OCI-LY3 (cell line): ENCODE measurements around the gene RABL2A.
"Not testable (repeated sequence)": the region's sequence is repeated elsewhere in the genome, so short reads cannot be mapped to it uniquely, and the experiment has no call there.

Experiments
- CTCF ChIP-seq: fragments of 200-600, 300-600 bp; sonication (generic); IDR thresholded peaks from 2 replicates; pipeline ENCODE4 v1.5.1; 2014; ENCODE audit warnings: antibody characterized with exemption, low read length, low read depth
- EZH2phosphoT487 ChIP-seq: fragments of 200-600 bp; shearing (Covaris generic); IDR thresholded peaks from 2 replicates; pipeline ENCODE4 v1.6.1; 2018; ENCODE audit warnings: antibody characterized with exemption, mixed run types, low read depth

DNA sequence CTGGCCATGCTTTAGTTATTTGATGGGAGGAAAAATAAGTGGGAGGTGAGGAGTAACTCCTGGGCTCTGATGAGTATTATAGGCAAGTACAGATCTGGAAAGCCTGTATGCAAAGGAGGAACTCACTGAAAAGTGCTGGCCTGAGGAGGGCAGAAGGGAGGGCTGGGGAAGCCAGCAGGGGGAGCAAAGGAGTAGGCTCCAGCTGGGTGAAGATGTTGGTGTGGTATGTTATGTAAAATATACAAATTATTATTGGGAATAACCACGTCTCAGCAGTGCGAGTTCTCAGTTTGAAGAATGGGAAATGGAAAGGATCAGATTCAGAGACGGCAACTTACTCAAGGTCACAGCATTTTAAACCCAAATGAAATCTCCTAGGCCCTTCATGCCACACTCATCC is 39.9 kb upstream of the RABL2A start:
- TF ChIP-seq EZH2phosphoT487: not testable (repeated sequence)
- TF ChIP-seq CTCF: peak; percentile 23
